Left lung (tissue), 10 donors: Measurements from ENCODE around the gene DNMT3A. TPM values are rescaled to one million over a fixed set of nuclear protein-coding genes. Genes with fewer than 3 reads are reported as not detected.

Source experiments
- ATAC-seq: fragments of 200-7000 bp; cut with Tn5 transposase; one replicate; pipeline ENCODE4 v1.9.1; 2020; ENCODE audit warnings: moderate library complexity
- DNase-seq, 4 donors: peaks; one replicate each; pipeline ENCODE4 v3.0.0-alpha.2; 2013 to 2020
- H3K27ac ChIP-seq, 2 donors: fragments of 200-600 bp; sonication (generic) in 1 of 2; one replicate each; pipeline versions ENCODE4 v1.5.0 to v1.8.0; 2020 to 2021
- H3K27me3 ChIP-seq, 2 donors: fragments of 200-600 bp; sonication (generic) in 1 of 2; one replicate each; pipeline versions ENCODE4 v1.5.0 to v1.8.0; 2020 to 2021
- H3K36me3 ChIP-seq, 2 donors: fragments of 200-600 bp; sonication (generic) in 1 of 2; one replicate each; pipeline versions ENCODE4 v1.5.0 to v1.8.0; 2020 to 2021
- H3K4me1 ChIP-seq, 2 donors: fragments of 200-600 bp; one replicate each; pipeline ENCODE4 v1.8.0; 2021
- H3K4me3 ChIP-seq, 2 donors: fragments of 200-600 bp; sonication (generic) in 1 of 2; one replicate each; pipeline versions ENCODE4 v1.5.0 to v1.8.0; 2020 to 2021; ENCODE audit warnings: mild to moderate bottlenecking in 1 of 2
- H3K9me3 ChIP-seq, 2 donors: fragments of 200-600 bp; sonication (generic) in 1 of 2; one replicate each; pipeline versions ENCODE4 v1.5.0 to v1.8.0; 2020 to 2021
- intact Hi-C, 2 donors: fragments of 100-400 bp; cut with DNase I; formaldehyde crosslinking; loops; one replicate each; pipeline versions ENCODE4 v1.11.2 to v1.14.2; 2022
- polyA plus RNA-seq, 6 donors: library from polyadenylated mRNA; unstranded; fragments of 120-200 nt; gene quantifications; one replicate each; pipeline ENCODE4 v1.2.1, GENCODE V29; 2013; ENCODE audit not compliant: insufficient read length in 6 of 6
- total RNA-seq, 2 donors: library from RNA; stranded (reverse); fragmentation: NEBNext Ultra II Directional; extraction: Animal tissue kit (Norgen Biotek cat#: 25700); gene quantifications; one replicate each; pipeline ENCODE4 v1.2.1, GENCODE V29; 2021
- TF ChIP-seq, protein P1 (sequence below), 2 donors: fragments of 200-600 bp; sonication (generic) in 1 of 2; IDR thresholded peaks; one replicate each; pipeline versions ENCODE4 v1.5.0 to v1.8.0; 2021; ENCODE audit warnings: antibody characterized with exemption in 2 of 2
- donor health status: DM: no; HTN: yes; CAD: no.
- donor health status: DM: no; HTN: no; CAD: no.

Gene DNMT3A
- total and polyA plus RNA-seq, 8 donors, result 37.5 to 123 (median 100) TPM

GRCh38 chr2:25198209-25198525 lies 143.6 kb downstream of the DNMT3A start:
- Histone ChIP-seq H3K4me1 (peaks cover 0 to 6% of the 10 kb centered on the region in 2 donors), H3K27ac (no peak overlapping the region), H3K27me3 (peaks cover 0 to 1% of the 10 kb centered on the region in 2 donors), H3K4me3 (no peak overlapping the region), H3K36me3 (no peaks in the 10 kb centered on the region), H3K9me3 (no peaks in the 10 kb centered on the region)
- ATAC-seq (no peak), DNase-seq (no peak)
- intact Hi-C loops, result loop anchor here in 1 of 2 donors (10.0 kb wide), 1 partner anchor 223 kb away; the partner anchor contains the start of gene DNAJC27
- TF ChIP-seq, protein P1, sequence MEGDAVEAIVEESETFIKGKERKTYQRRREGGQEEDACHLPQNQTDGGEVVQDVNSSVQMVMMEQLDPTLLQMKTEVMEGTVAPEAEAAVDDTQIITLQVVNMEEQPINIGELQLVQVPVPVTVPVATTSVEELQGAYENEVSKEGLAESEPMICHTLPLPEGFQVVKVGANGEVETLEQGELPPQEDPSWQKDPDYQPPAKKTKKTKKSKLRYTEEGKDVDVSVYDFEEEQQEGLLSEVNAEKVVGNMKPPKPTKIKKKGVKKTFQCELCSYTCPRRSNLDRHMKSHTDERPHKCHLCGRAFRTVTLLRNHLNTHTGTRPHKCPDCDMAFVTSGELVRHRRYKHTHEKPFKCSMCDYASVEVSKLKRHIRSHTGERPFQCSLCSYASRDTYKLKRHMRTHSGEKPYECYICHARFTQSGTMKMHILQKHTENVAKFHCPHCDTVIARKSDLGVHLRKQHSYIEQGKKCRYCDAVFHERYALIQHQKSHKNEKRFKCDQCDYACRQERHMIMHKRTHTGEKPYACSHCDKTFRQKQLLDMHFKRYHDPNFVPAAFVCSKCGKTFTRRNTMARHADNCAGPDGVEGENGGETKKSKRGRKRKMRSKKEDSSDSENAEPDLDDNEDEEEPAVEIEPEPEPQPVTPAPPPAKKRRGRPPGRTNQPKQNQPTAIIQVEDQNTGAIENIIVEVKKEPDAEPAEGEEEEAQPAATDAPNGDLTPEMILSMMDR (IDR thresholded peaks at IDR 0.05), result no peak

DNA sequence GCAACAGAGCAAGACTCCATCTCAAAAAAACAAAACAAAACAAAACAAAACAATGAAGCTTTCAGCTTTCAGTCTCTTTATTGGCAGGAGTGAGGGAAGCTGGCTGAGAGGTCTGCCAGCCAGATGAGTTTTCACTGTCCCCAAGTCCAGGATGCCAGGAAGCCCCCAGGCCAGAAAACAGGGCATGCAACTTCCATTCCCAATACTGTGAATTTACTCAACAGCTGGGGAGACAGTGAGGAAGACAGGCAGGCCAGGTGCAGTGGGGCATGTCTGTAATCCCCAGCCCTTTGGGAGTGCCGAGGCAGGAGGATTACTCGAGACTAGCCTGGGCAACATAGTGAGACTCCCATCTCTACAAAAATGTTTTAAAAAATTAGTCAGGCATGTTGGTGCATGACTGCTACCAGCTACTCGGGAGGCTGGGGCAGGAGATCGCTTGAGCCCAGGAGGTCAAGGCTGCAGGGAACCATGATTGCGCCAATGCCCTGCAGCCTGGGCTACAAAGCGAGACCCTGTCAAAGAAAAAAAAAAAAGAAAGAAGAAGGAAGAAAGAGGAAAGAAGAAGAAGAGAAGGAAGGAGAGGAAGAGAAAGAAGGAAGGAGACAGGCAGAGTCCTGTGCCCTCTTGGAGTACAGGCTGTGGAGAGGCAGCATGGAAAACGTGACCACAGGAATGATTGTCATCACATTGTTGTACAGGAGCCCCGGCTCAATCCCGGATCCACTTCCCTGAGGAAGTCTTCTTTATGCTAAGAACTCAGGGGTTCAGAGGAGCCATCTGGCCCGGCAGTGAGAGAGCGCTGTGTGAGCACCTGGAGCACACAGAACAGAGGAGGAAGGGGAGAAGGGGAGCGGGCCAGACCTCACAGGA lies 144.2 kb downstream of the DNMT3A start:
- Histone ChIP-seq H3K36me3 (no peaks in the 10 kb centered on the region), H3K4me1 (peaks cover 0 to 6% of the 10 kb centered on the region in 2 donors), H3K4me3 (no peak overlapping the region), H3K27ac (no peak overlapping the region), H3K27me3 (no peaks in the 10 kb centered on the region), H3K9me3 (no peaks in the 10 kb centered on the region)
- TF ChIP-seq, protein P1 (IDR thresholded peaks at IDR 0.05), result no peak
- DNase-seq (no peak), ATAC-seq (no peak)
- intact Hi-C loops, result loop anchor here in 1 of 2 donors (10.0 kb wide), 1 partner anchor 223 kb away; the partner anchor contains the start of gene DNAJC27

DNA sequence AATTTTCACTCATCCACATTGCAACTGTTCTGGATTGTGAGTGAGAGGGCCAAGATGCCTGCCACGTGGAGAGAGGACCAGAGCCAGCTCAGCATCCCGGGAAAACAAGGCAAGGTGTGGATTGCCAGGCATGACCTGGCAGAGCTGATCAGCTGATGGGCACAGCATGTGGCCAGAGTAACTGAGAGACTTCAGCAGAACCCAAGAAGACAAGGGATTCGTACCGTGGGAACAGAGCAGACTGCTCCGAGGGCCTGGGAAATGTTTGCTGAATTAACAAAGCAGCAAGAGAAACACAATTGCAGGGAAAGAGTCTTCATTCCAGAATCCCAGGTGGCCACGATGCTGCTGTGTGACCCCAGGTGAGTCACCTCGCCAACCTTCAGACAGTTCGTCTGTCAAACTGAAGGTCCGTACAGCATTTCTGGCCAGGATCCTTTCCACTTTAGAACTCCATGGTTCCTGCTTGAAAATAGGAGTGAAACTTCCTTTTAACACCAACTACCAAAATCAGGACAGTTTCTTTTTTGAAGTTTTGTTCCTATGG lies 147.1 kb downstream of the DNMT3A start:
- DNase-seq, result no peak
- Histone ChIP-seq H3K4me3 (no peak overlapping the region), H3K27me3 (no peaks in the 10 kb centered on the region), H3K27ac (no peak overlapping the region), H3K9me3 (no peaks in the 10 kb centered on the region), H3K36me3 (no peaks in the 10 kb centered on the region), H3K4me1 (peaks cover 0 to 6% of the 10 kb centered on the region in 2 donors)
- no peak for ATAC-seq
- intact Hi-C loops, result loop anchor here in 1 of 2 donors (10.0 kb wide), 1 partner anchor 220 kb away; the partner anchor contains the start of gene DNAJC27
- TF ChIP-seq, protein P1 (IDR thresholded peaks at IDR 0.05), result no peak

GRCh38 chr2:25190536-25190935 lies 151.2 kb downstream of the DNMT3A start:
- TF ChIP-seq, protein P1 (IDR thresholded peaks at IDR 0.05), result no peak
- DNase-seq, result no peak
- intact Hi-C loops, result loop anchor here in 1 of 2 donors (10.0 kb wide), 1 partner anchor 216 kb away; the partner anchor contains the start of gene DNAJC27
- no peak for ATAC-seq
- H3K4me3 ChIP-seq, result no peak overlapping the region
- H3K27ac ChIP-seq, result no peak overlapping the region
- no peaks in the 10 kb centered on the region for H3K27me3 ChIP-seq
- no peaks in the 10 kb centered on the region for H3K4me1 ChIP-seq
- H3K9me3 ChIP-seq, result no peaks in the 10 kb centered on the region
- H3K36me3 ChIP-seq, result no peaks in the 10 kb centered on the region

DNA sequence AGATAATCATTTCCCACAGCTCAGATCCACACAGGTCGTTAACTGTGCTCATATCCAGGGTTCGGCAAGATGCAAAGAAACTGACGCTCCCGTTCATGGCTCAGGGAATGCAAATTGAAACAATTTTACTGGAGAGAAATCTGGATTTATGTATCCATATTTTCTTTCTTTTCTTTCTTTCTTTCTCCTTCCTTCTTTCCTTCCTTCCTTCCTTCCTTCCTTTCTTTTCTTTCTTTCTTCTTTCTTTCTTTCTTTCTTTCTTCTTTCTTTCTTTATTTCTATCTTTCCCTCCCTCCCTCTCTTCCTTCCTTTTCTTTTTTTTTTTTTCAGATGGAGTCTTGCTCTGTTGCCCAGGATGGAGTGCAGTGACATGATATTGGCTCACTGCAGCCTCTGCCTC lies 153.3 kb downstream of the DNMT3A start:
- TF ChIP-seq, protein P1 (IDR thresholded peaks at IDR 0.05), result no peak
- no peak for ATAC-seq

More for the DNA sequence above, 153.3 kb downstream of the DNMT3A start:
- H3K27ac ChIP-seq, result no peak overlapping the region
- no peaks in the 10 kb centered on the region for H3K9me3 ChIP-seq
- no peak for DNase-seq
- no peaks in the 10 kb centered on the region for H3K36me3 ChIP-seq
- H3K4me1 ChIP-seq, result no peaks in the 10 kb centered on the region
- no peaks in the 10 kb centered on the region for H3K27me3 ChIP-seq
- no peak overlapping the region for H3K4me3 ChIP-seq
- intact Hi-C loops, result no loop called here
